Uterus (tissue), 4 donors: ENCODE results near the gene ATP8B3. TPM values are rescaled to one million over a fixed set of nuclear protein-coding genes. Genes with fewer than 3 reads are reported as not detected.
"Not testable (repeated sequence)": the region's sequence is repeated elsewhere in the genome, so short reads cannot be mapped to it uniquely, and the experiment has no call there.

Source experiments
- DNase-seq, 2 donors: peaks; one replicate each; pipeline ENCODE4 v3.0.0-alpha.2; 2019 to 2020
- H3K27ac ChIP-seq, 2 donors: fragments of 200-600 bp; sonication (generic); 1 replicate in 1 of 2; 2 replicates in 1 of 2; pipeline ENCODE4 v1.5.1; 2016 to 2018
- H3K27me3 ChIP-seq, 2 donors: fragments of 200-600 bp; sonication (generic); one replicate each; pipeline ENCODE4 v1.5.1; 2018 to 2019; ENCODE audit warnings: control low read depth in 1 of 2
- H3K36me3 ChIP-seq, 2 donors: fragments of 200-600 bp; sonication (generic); one replicate each; pipeline ENCODE4 v1.5.1; 2019; ENCODE audit warnings: control low read depth in 1 of 2
- H3K4me1 ChIP-seq, 2 donors: fragments of 200-600 bp; sonication (generic); one replicate each; pipeline ENCODE4 v1.5.1; 2018 to 2019; ENCODE audit warnings: control low read depth in 1 of 2
- H3K4me3 ChIP-seq, 2 donors: fragments of 200-600 bp; sonication (generic); 1 replicate in 1 of 2; 2 replicates in 1 of 2; pipeline ENCODE4 v1.5.1; 2018 to 2019; ENCODE audit warnings: mild to moderate bottlenecking in 1 of 2
- H3K9me3 ChIP-seq, 2 donors: fragments of 200-600 bp; sonication (generic); one replicate each; pipeline ENCODE4 v1.5.1; 2019; ENCODE audit warnings: control low read depth in 1 of 2
- CTCF ChIP-seq, 4 experiments: fragments of 200-600 bp in 2 of 4; fragments of 450-650 bp in 2 of 4; sonication (generic) in 2 of 4; IDR thresholded peaks; one replicate each; pipeline ENCODE4 v1.5.1; 2016 to 2019; ENCODE audit warnings: antibody characterized with exemption in 4 of 4, mild to moderate bottlenecking in 2 of 4, moderate library complexity in 1 of 4
- POLR2A ChIP-seq, 2 donors: fragments of 450-650 bp; IDR thresholded peaks; one replicate each; pipeline ENCODE4 v1.6.1; 2016; ENCODE audit warnings: antibody characterized with exemption in 2 of 2, mild to moderate bottlenecking in 1 of 2, moderate library complexity in 1 of 2
- intact Hi-C: fragments of 100-400 bp; cut with DNase I; formaldehyde crosslinking; loops from one replicate; pipeline ENCODE4 v1.15.1; 2023; ENCODE audit warnings: low total_unique reads
- total RNA-seq, 4 donors: library from RNA; depleted of rRNA in 3 of 4; stranded (reverse); fragments of >200 nt in 3 of 4; gene quantifications; one replicate each; pipeline versions ENCODE4 v1.1.0 to v1.2.4, GENCODE V29; 2014 to 2023
- donor health status: DM: yes; HTN: yes; CAD: no.

The ATP8B3 gene
- total RNA-seq, 4 donors from 2014 or later = 1.0 to 3.3 (median 1.7) TPM; not detected in 1

GRCh38 chr19:1799695-1800342 lies 12.3 kb downstream of the ATP8B3 start:
- Histone ChIP-seq H3K27ac (no peak overlapping the region), H3K9me3 (no peaks in the 10 kb centered on the region), H3K36me3 (no peaks in the 10 kb centered on the region), H3K4me3 (no peak overlapping the region), H3K27me3 (no peaks in the 10 kb centered on the region), H3K4me1 (no peaks in the 10 kb centered on the region)
- no peak for DNase-seq
- no peak for TF ChIP-seq POLR2A (IDR thresholded peaks at IDR 0.05)
- no peak for TF ChIP-seq CTCF (IDR thresholded peaks at IDR 0.05)
- intact Hi-C loops = no loop called here

- H3K27me3 ChIP-seq, H3K4me3 ChIP-seq, H3K36me3 ChIP-seq, intact Hi-C loops, H3K9me3 ChIP-seq, H3K4me1 ChIP-seq, H3K27ac ChIP-seq, DNase-seq: not testable (repeated sequence)
Measured at GRCh38 chr19:1797313-1797712, 14.8 kb downstream of the ATP8B3 start.

DNA sequence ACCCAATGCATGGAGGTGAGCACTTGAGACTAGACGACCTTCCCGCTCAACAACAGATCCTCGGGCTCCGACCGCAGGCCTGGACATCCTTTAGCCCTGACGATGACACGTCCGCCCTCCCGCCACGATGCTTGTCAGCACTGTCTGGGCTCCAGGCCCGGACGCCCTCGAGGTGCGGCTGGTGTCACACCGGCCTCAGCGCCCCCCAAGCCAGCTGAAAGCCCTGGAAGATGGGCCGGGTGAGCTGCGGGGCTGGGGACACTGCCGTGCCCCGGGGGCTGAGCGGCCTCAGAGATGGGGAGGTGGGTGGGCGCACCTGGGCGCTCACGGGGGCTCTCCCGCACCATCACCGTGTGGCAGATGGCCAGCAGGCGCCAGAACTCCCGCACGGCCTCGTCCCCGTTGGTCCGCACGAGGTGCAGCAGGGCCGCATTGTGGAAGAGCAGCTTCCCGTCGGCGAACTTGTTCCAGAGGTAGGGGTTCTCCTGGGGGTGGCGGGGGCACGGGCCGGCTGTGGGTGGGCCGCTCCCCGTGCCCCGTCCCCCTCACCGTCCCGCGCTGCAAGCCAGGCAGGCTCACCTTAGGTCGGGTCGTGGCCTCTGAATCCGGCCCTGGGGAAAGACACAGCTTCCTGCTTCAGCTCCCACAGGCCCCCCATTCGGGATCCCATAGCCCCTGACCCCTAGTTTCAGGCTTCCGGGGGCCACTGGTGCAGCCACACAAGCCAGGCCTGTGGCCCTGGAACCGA lies 15.5 kb downstream of the ATP8B3 start:
- TF ChIP-seq CTCF (IDR thresholded peaks at IDR 0.05) (no peak), POLR2A (IDR thresholded peaks at IDR 0.05) (no peak)
- no peak overlapping the region for H3K27ac ChIP-seq
- no peaks in the 10 kb centered on the region for H3K9me3 ChIP-seq
- no peak for DNase-seq
- intact Hi-C loops = no loop called here
- no peaks in the 10 kb centered on the region for H3K27me3 ChIP-seq
- no peaks in the 10 kb centered on the region for H3K4me1 ChIP-seq
- H3K4me3 ChIP-seq = no peak overlapping the region
- no peaks in the 10 kb centered on the region for H3K36me3 ChIP-seq

DNA sequence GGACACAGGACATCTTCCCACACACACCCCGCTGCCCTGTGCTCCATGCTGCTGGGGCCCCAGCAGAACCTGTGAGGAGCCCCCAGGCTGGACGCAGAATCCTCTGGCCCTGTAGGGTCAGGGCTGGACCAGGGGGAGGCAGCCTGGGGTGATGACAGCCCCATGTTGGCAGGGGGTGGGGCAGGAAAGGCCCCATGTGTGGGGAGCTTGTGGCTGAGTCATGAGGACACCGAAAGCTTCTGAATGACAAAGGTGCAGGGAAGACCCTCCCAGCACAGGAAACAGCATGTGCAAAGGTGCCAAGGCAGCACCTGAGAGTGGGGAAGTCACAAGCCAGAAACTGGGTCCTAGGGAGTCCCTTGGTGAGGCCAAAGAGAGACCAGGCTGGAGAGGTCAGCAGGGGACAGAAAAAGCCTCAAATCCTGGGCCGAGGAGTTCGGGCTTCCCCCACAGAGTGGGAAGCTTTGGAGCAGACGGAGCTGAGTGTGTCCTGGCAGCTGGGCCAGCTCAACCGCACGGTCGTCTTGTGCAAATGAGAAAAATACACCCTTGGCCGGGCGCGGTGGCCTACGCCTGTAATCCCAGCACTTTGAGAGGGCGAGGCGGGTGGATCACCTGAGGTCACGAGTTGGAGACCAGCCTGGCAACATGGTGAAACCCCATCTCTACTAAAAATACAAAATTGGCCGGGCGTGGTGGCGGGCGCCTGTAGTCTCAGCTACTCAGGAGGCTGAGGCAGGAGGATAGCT lies 17.5 kb downstream of the ATP8B3 start:
- TF ChIP-seq CTCF (IDR thresholded peaks at IDR 0.05) = no peak
- TF ChIP-seq POLR2A (IDR thresholded peaks at IDR 0.05) = no peak
- no peaks in the 10 kb centered on the region for H3K9me3 ChIP-seq
- no peaks in the 10 kb centered on the region for H3K4me1 ChIP-seq
- H3K27me3 ChIP-seq = no peaks in the 10 kb centered on the region
- H3K27ac ChIP-seq = no peak overlapping the region
- intact Hi-C loops = no loop called here
- H3K36me3 ChIP-seq = no peaks in the 10 kb centered on the region
- no peak for DNase-seq
- no peak overlapping the region for H3K4me3 ChIP-seq

DNA sequence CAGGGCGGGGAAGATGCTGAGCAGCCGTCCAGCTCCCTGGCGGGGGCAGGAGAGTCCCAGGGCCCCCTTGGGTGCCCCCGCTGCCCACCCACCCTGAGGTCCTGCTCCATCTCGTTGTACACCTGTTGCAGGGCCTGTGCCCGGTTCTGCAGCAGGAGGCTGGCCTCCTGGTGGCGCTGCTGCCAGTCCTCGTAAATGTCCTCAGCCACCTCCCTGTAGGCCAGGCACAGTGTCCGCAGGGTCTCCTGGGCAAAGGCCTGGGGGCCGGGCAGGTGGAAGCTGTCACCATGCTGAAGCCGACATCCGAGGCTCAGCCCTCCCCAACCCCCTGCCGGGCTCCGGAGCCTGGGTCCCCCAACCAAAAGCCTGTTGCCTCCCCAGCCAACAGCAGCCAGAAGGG lies 20.2 kb downstream of the ATP8B3 start:
- no peaks in the 10 kb centered on the region for H3K36me3 ChIP-seq
- H3K4me1 ChIP-seq = no peaks in the 10 kb centered on the region
- intact Hi-C loops = no loop called here
- H3K4me3 ChIP-seq = no peak overlapping the region
- no peak overlapping the region for H3K27ac ChIP-seq
- H3K9me3 ChIP-seq = no peaks in the 10 kb centered on the region
- TF ChIP-seq POLR2A (IDR thresholded peaks at IDR 0.05) (no peak), CTCF (IDR thresholded peaks at IDR 0.05) (no peak)
- no peak for DNase-seq
- peaks cover 0 to 4% of the 10 kb centered on the region in 2 donors for H3K27me3 ChIP-seq
